Upper lobe of left lung (tissue), 4 donors: ENCODE data around the gene GDE1.

Experiments used
- EP300 ChIP-seq, 4 donors: sonication (generic); formaldehyde crosslinking; IDR thresholded peaks; one replicate each; pipeline ENCODE4 v1.5.1; 2017; ENCODE audit warnings: antibody characterized with exemption in 4 of 4, control low read depth in 2 of 4
- TF ChIP-seq, protein P1 (sequence below), 6 experiments: fragments of 450-650 bp in 4 of 6; fragments of 200-600 bp in 2 of 6; sonication (generic) in 2 of 6; IDR thresholded peaks; one replicate each; pipeline ENCODE4 v1.5.1; 2016 to 2019; ENCODE audit warnings: antibody characterized with exemption in 6 of 6

DNA sequence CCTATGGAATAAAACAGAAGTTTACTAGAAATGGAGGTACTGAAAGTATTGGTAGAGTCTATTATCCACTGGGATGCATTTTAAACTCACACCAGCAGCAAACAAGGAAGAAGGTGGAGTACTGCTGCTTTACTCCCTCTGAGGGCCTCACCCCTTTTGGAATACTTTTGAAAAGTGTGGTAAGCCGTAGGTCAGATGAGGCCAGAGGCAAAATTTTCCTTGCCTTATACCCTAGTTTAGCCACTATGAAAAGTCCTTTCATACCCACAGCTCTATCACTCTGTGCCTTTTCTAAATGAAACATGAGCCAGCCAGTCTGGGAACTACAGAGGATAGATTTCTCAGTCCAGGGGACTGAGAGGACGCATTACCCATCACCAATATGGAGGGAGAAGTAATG, 14.0 kb downstream of the GDE1 start:
- TF ChIP-seq, protein P1, sequence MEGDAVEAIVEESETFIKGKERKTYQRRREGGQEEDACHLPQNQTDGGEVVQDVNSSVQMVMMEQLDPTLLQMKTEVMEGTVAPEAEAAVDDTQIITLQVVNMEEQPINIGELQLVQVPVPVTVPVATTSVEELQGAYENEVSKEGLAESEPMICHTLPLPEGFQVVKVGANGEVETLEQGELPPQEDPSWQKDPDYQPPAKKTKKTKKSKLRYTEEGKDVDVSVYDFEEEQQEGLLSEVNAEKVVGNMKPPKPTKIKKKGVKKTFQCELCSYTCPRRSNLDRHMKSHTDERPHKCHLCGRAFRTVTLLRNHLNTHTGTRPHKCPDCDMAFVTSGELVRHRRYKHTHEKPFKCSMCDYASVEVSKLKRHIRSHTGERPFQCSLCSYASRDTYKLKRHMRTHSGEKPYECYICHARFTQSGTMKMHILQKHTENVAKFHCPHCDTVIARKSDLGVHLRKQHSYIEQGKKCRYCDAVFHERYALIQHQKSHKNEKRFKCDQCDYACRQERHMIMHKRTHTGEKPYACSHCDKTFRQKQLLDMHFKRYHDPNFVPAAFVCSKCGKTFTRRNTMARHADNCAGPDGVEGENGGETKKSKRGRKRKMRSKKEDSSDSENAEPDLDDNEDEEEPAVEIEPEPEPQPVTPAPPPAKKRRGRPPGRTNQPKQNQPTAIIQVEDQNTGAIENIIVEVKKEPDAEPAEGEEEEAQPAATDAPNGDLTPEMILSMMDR (IDR thresholded peaks at IDR 0.05): no peak
- no peak for TF ChIP-seq EP300 (IDR thresholded peaks at IDR 0.05)
